IMR-90 (cell line): ENCODE measurements around the gene NUCB2. TPM values are rescaled to one million over a fixed set of nuclear protein-coding genes. Genes with fewer than 3 reads are reported as not detected.

Source experiments
- ATAC-seq: fragments of 200-7000 bp; cut with Tn5 transposase; 2 replicates; pipeline ENCODE4 v1.9.1; 2020; ENCODE audit warnings: low read depth, mild to moderate bottlenecking, moderate library complexity
- BruUV-seq: library from RNA; stranded (reverse); fragments of 400-500 nt; replicated peaks from 2 replicates; lab custom pipeline; 2021; lab: Mats Ljungman, UMichigan
- CTCF ChIA-PET: fragments of 300-600 bp; formaldehyde crosslinking; extraction: SDS; loops from one replicate; lab custom pipeline; 2021; ENCODE audit warnings: antibody characterized with exemption; lab: Yijun Ruan, JAX
- POLR2A ChIA-PET: fragments of 300-600 bp; sonication (Branson Sonifier 250); formaldehyde crosslinking; loops from one replicate; lab custom pipeline; 2022; ENCODE audit warnings: antibody characterized with exemption; ENCODE audit not compliant: unreplicated experiment; lab: Charles Lee
- DNase-seq: peaks from one replicate; pipeline ENCODE4 v3.0.0; 2013
- H2AFZ ChIP-seq: replicated peaks from 2 replicates; pipeline ENCODE3; 2013; ENCODE audit warnings: low read length, mild to moderate bottlenecking; ENCODE audit not compliant: poor library complexity
- H2AK5ac ChIP-seq: 2 replicates; pipeline ENCODE4 v1.6.1; 2013; ENCODE audit warnings: low read depth, low read length, inconsistent platforms
- H2AK9ac ChIP-seq: replicated peaks from 2 replicates; pipeline ENCODE3; 2013; ENCODE audit warnings: mild to moderate bottlenecking, low read depth, low read length, moderate library complexity; ENCODE audit not compliant: poor library complexity
- H2BK120ac ChIP-seq: 2 replicates; pipeline ENCODE4 v1.6.1; 2013; ENCODE audit warnings: low read depth, low read length, inconsistent platforms
- H2BK15ac ChIP-seq: 3 replicates; pipeline ENCODE4 v1.6.1; 2013; ENCODE audit warnings: low read depth, low read length, inconsistent platforms
- H2BK20ac ChIP-seq: 2 replicates; pipeline ENCODE4 v1.6.1; 2013; ENCODE audit warnings: low read depth, mild to moderate bottlenecking, inconsistent platforms, low read length, moderate library complexity
- H2BK5ac ChIP-seq: 2 replicates; pipeline ENCODE4 v1.6.1; 2013; ENCODE audit warnings: mild to moderate bottlenecking, low read depth, low read length, inconsistent platforms; ENCODE audit not compliant: poor library complexity, severe bottlenecking
- H3K14ac ChIP-seq: replicated peaks from 2 replicates; pipeline ENCODE4 v1.6.1; 2013; ENCODE audit warnings: low read depth, low read length, inconsistent platforms
- H3K18ac ChIP-seq: 2 replicates; pipeline ENCODE4 v1.6.1; 2013; ENCODE audit warnings: low read depth, low read length, control low read depth
- H3K23ac ChIP-seq: 2 replicates; pipeline ENCODE4 v1.6.1; 2013; ENCODE audit warnings: low read depth, low read length, inconsistent platforms
- H3K27ac ChIP-seq: 2 replicates; pipeline ENCODE4 v1.5.1; 2013; ENCODE audit warnings: mild to moderate bottlenecking, control low read depth, low read length; ENCODE audit not compliant: insufficient read depth
- H3K27me3 ChIP-seq: 2 replicates; pipeline ENCODE4 v1.6.1; 2013; ENCODE audit warnings: low read length; ENCODE audit not compliant: control insufficient read depth, insufficient read depth
- H3K36me3 ChIP-seq: 2 replicates; pipeline ENCODE4 v1.6.1; 2013; ENCODE audit warnings: low read length, mixed read lengths; ENCODE audit not compliant: control insufficient read depth, insufficient read depth
- H3K4ac ChIP-seq: 2 replicates; pipeline ENCODE4 v1.6.1; 2013; ENCODE audit warnings: low read depth, low read length, inconsistent platforms
- H3K4me1 ChIP-seq: 2 replicates; pipeline ENCODE4 v1.6.1; 2013; ENCODE audit warnings: low read length, mixed read lengths; ENCODE audit not compliant: control insufficient read depth, insufficient read depth
- H3K4me2 ChIP-seq: 2 replicates; pipeline ENCODE4 v1.6.1; 2013; ENCODE audit warnings: low read depth, mild to moderate bottlenecking, control low read depth, low read length, moderate library complexity
- H3K4me3 ChIP-seq: 2 replicates; pipeline ENCODE4 v1.5.1; 2013; ENCODE audit warnings: low read depth, mild to moderate bottlenecking, control low read depth, low read length, moderate library complexity; ENCODE audit not compliant: insufficient read depth
- H3K56ac ChIP-seq: 2 replicates; pipeline ENCODE4 v1.6.1; 2013; ENCODE audit warnings: low read length, inconsistent platforms; ENCODE audit not compliant: insufficient read depth; ENCODE audit errors: extremely low read depth
- H3K79me1 ChIP-seq, 2 experiments: 2 replicates each; pipeline ENCODE4 v1.6.1; 2013; ENCODE audit warnings: low read length in 2 of 2, inconsistent platforms in 1 of 2, low read depth in 1 of 2
- H3K9ac ChIP-seq: 2 replicates; pipeline ENCODE4 v1.6.1; 2013; ENCODE audit warnings: low read depth, low read length, control low read depth
- H3K9me1 ChIP-seq: 2 replicates; pipeline ENCODE4 v1.6.1; 2013; ENCODE audit warnings: low read length, inconsistent platforms; ENCODE audit not compliant: insufficient read depth
- H3K9me3 ChIP-seq: 2 replicates; pipeline ENCODE4 v1.6.1; 2013; ENCODE audit warnings: low read length; ENCODE audit not compliant: control insufficient read depth, insufficient read depth
- H4K20me1 ChIP-seq: 2 replicates; pipeline ENCODE4 v1.6.1; 2013; ENCODE audit warnings: low read length, inconsistent platforms; ENCODE audit not compliant: insufficient read depth
- H4K5ac ChIP-seq: 2 replicates; pipeline ENCODE4 v1.6.1; 2013; ENCODE audit warnings: mild to moderate bottlenecking, low read depth, low read length, control low read depth
- H4K8ac ChIP-seq, 2 experiments: 2 replicates each; pipeline ENCODE4 v1.6.1; 2013; ENCODE audit warnings: low read depth in 2 of 2, low read length in 2 of 2, control low read depth in 1 of 2, inconsistent platforms in 1 of 2
- H4K91ac ChIP-seq: 2 replicates; pipeline ENCODE4 v1.6.1; 2013; ENCODE audit warnings: low read depth, low read length, inconsistent platforms; ENCODE audit not compliant: insufficient read depth
- BHLHE40 ChIP-seq: fragments of 150-350 bp; IDR thresholded peaks from 2 replicates; pipeline ENCODE4 v1.6.1; 2016; ENCODE audit warnings: mild to moderate bottlenecking, low read depth, low read length
- MAZ ChIP-seq: IDR thresholded peaks from 2 replicates; pipeline ENCODE4 v1.6.1; 2012; ENCODE audit warnings: low read depth, mild to moderate bottlenecking, low read length, improper control_type of control experiment, moderate library complexity, borderline replicate concordance
- MXI1 ChIP-seq: IDR thresholded peaks from 2 replicates; pipeline ENCODE4 v1.6.1; 2012; ENCODE audit warnings: low read depth, mild to moderate bottlenecking, low read length, moderate library complexity, borderline replicate concordance
- RAD21 ChIP-seq: IDR thresholded peaks from 2 replicates; pipeline ENCODE4 v1.6.1; 2012; ENCODE audit warnings: low read length, improper control_type of control experiment
- RCOR1 ChIP-seq: IDR thresholded peaks from 2 replicates; pipeline ENCODE4 v1.6.1; 2012; ENCODE audit warnings: mild to moderate bottlenecking, low read length, improper control_type of control experiment; ENCODE audit not compliant: insufficient replicate concordance
- RFX5 ChIP-seq: IDR thresholded peaks from 2 replicates; pipeline ENCODE4 v1.8.0; 2012; ENCODE audit warnings: low read depth, mild to moderate bottlenecking, low read length, moderate library complexity
- SMC3 ChIP-seq: fragments of 150-350 bp; IDR thresholded peaks from 2 replicates; pipeline ENCODE4 v1.6.1; 2016; ENCODE audit warnings: low read depth, mild to moderate bottlenecking, antibody characterized with exemption, low read length, moderate library complexity
- WGBS, 2 experiments: methylation state at CpG; one replicate each; pipeline versions ENCODE4 v1.1.5 to v1.1.7; 2013; ENCODE audit warnings: missing lambda C conversion rate in 2 of 2; ENCODE audit not compliant: insufficient read length in 1 of 2; ENCODE audit errors: extremely low coverage in 2 of 2; 5-methylcytosine and 5-hydroxymethylcytosine counted together
- dilution Hi-C: fragments of 300-500 bp; cut with HindIII; formaldehyde crosslinking; loops from one replicate; pipeline ENCODE4 v1.14.3; 2018; ENCODE audit warnings: low sequenced_read_pairs; ENCODE audit not compliant: unreplicated experiment
- in situ Hi-C: fragments of 300-500 bp; cut with MboI; formaldehyde crosslinking; loops from 3 replicates; pipeline ENCODE4 v1.14.3; 2019; ENCODE audit warnings: low sequenced_read_pairs, inconsistent platforms, mixed read lengths
- intact Hi-C: fragments of 100-400 bp; cut with micrococcal nuclease; formaldehyde crosslinking; loops from 2 replicates; pipeline ENCODE4 v1.10.0; 2022
- polyA plus RNA-seq, 3 experiments: library from polyadenylated mRNA; depleted of rRNA; stranded (reverse); fragments of >200 nt; gene quantifications; 2 replicates each; pipeline ENCODE4 v1.2.3, GENCODE V29; 2012; ENCODE audit warnings: low replicate concordance in 1 of 3
- total RNA-seq: library from RNA; depleted of rRNA; stranded (reverse); fragments of >200 nt; gene quantifications from 2 replicates; pipeline ENCODE4 v1.2.3, GENCODE V29; 2012

Gene NUCB2
- total and polyA plus RNA-seq, 2 of the 4 experiments (the other 2 are of a cell fraction): 52.7 to 55.4 TPM

DNA sequence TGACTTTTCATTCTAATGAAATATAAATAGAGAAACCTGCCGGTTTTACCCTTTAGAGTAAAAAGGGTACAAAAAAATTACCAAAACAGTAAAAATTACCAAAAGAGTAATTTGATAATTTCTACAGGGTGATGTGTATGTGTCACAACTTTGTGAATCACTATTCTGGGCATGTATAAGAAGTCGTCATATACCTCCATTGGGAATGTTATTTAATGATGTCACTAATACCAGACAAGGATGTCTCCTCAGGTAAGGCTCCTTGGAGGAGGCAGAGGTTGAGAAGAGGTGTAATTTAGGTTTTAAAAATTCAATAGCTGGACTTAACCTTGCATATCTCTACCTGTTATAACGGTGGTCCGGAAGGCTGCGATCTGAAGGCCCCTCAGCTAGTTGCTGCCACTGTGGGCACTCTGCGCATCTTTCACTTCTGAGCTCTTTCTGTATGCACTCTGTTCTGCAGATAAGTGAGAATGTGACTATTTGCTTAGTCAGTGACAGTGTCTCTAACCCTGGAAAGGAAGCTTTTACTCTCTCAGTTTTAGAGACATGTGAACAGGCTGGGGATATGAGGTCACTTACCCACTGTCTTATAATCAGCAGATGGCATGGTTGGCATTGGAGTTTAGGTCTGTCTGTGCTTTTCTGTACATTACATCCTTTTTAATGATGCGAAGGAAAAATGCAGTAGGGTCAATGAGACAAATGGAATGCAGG is 74.1 kb downstream of the NUCB2 start:
- H3K79me1 ChIP-seq: peaks cover 0 to 4% of the 10 kb centered on the region in 2 experiments; a peak in 1 of 4 replicates
- no peak overlapping the region for H4K8ac ChIP-seq
- ATAC-seq (no peak), DNase-seq (no peak)
- H3K23ac ChIP-seq: no peak overlapping the region
- no peak overlapping the region for H3K56ac ChIP-seq
- no CpG with 5 or more reads among the region's 7 CpGs for WGBS, 2 experiments
- H4K91ac ChIP-seq: no peak overlapping the region
- H3K4me3 ChIP-seq: no peak overlapping the region
- no peak overlapping the region for H2BK5ac ChIP-seq
- no peaks in the 10 kb centered on the region for H3K9me3 ChIP-seq
- dilution Hi-C loops: no loop called here
- H2AK5ac ChIP-seq: no peak overlapping the region
- no peak overlapping the region for H3K18ac ChIP-seq
- no peaks in the 10 kb centered on the region for H3K36me3 ChIP-seq
- no peak overlapping the region for H3K14ac ChIP-seq
- H3K27me3 ChIP-seq: no peaks in the 10 kb centered on the region
- no peaks in the 10 kb centered on the region for H4K20me1 ChIP-seq
- no peak overlapping the region for H2BK120ac ChIP-seq
- intact Hi-C loops: loop anchor here (2.0 to 5.0 kb wide), 2 partner anchors 36 to 73 kb away; partner anchors contain the start of gene NUCB2
- no peak overlapping the region for H4K5ac ChIP-seq
- H2BK20ac ChIP-seq: no peak overlapping the region
- in situ Hi-C loops: no loop called here
- H3K9ac ChIP-seq: no peak overlapping the region
- no peak overlapping the region for H3K4ac ChIP-seq
- BruUV-seq: no TSS peak
- no peak overlapping the region for H2AK9ac ChIP-seq
- ChIA-PET POLR2A (no interaction called here), CTCF (no interaction called here)
- H2AFZ ChIP-seq: no peak overlapping the region
- no peak overlapping the region for H2BK15ac ChIP-seq
- TF ChIP-seq MXI1 (no peak), MAZ (no peak), BHLHE40 (no peak), RCOR1 (no peak), SMC3 (no peak), RAD21 (no peak), RFX5 (no peak)
- no peaks in the 10 kb centered on the region for H3K9me1 ChIP-seq
- H3K4me2 ChIP-seq: no peak overlapping the region
- peaks cover 2% of the 10 kb centered on the region for H3K4me1 ChIP-seq
- H3K27ac ChIP-seq: no peak overlapping the region
